Measurements from ENCODE around the gene ETDC. TPM values are rescaled to one million over a fixed set of nuclear protein-coding genes. Genes with fewer than 3 reads are reported as not detected.

The ETDC gene
- total RNA-seq, 2 donors from 2014 or later: not detected

- H3K9ac ChIP-seq (ENCODE audit: low read depth in 2 of 2, low read length in 2 of 2): no peak overlapping the region
- H3K27ac ChIP-seq: no peak overlapping the region
- no peaks in the 10 kb centered on the region for H3K36me3 ChIP-seq
- no peak for DNase-seq
- TF ChIP-seq CTCF (IDR thresholded peaks at IDR 0.05): no peak
- H3K27me3 ChIP-seq: no peaks in the 10 kb centered on the region
- H3K9me3 ChIP-seq: no peaks in the 10 kb centered on the region
- no peaks in the 10 kb centered on the region for H3K4me1 ChIP-seq
- intact Hi-C loops (cut with DNase I): no loop called here
- no peak overlapping the region for H3K4me3 ChIP-seq
These were observed 19.2 kb downstream of the ETDC start for GRCh38 chrX:135328421-135329005.

GRCh38 chrX:135330706-135331105 is 21.4 kb downstream of the ETDC start:
- Histone ChIP-seq H3K9me3 (no peaks in the 10 kb centered on the region), H3K36me3 (no peaks in the 10 kb centered on the region), H3K27ac (no peak overlapping the region), H3K4me3 (no peak overlapping the region), H3K9ac (ENCODE audit: low read depth in 2 of 2, low read length in 2 of 2) (no peak overlapping the region), H3K4me1 (no peaks in the 10 kb centered on the region), H3K27me3 (no peaks in the 10 kb centered on the region)
- intact Hi-C loops (cut with DNase I): no loop called here
- no peak for DNase-seq
- TF ChIP-seq CTCF (IDR thresholded peaks at IDR 0.05): no peak

GRCh38 chrX:135331525-135331924 is 22.2 kb downstream of the ETDC start:
- Histone ChIP-seq H3K36me3 (no peaks in the 10 kb centered on the region), H3K27me3 (no peaks in the 10 kb centered on the region), H3K9ac (ENCODE audit: low read depth in 2 of 2, low read length in 2 of 2) (no peak overlapping the region), H3K9me3 (no peaks in the 10 kb centered on the region), H3K4me1 (no peaks in the 10 kb centered on the region), H3K4me3 (no peak overlapping the region), H3K27ac (no peak overlapping the region)
- no peak for TF ChIP-seq CTCF (IDR thresholded peaks at IDR 0.05)
- no peak for DNase-seq
- intact Hi-C loops (cut with DNase I): no loop called here

GRCh38 chrX:135340831-135341230 is 31.6 kb downstream of the ETDC start:
- Histone ChIP-seq H3K9me3 (no peaks in the 10 kb centered on the region), H3K9ac (ENCODE audit: low read depth in 2 of 2, low read length in 2 of 2) (no peak overlapping the region), H3K27ac (no peak overlapping the region), H3K4me1 (peaks cover 3% of the 10 kb centered on the region), H3K27me3 (no peaks in the 10 kb centered on the region), H3K36me3 (no peaks in the 10 kb centered on the region), H3K4me3 (no peak overlapping the region)
- DNase-seq: no peak
- intact Hi-C loops (cut with DNase I): no loop called here
- TF ChIP-seq CTCF (IDR thresholded peaks at IDR 0.05): no peak

GRCh38 chrX:135345107-135345589 is 35.9 kb downstream of the ETDC start:
- Histone ChIP-seq H3K4me3 (peak overlapping the region; percentile 59), H3K27me3 (no peaks in the 10 kb centered on the region), H3K4me1 (peaks cover 3% of the 10 kb centered on the region), H3K36me3 (no peaks in the 10 kb centered on the region), H3K27ac (peak overlapping the region; percentile 90), H3K9ac (ENCODE audit: low read depth in 2 of 2, low read length in 2 of 2) (peak overlapping the region; percentile 48 to 56), H3K9me3 (no peaks in the 10 kb centered on the region)
- intact Hi-C loops (cut with DNase I): no loop called here
- peak; percentile 50 for DNase-seq
- no peak for TF ChIP-seq CTCF (IDR thresholded peaks at IDR 0.05)

Measured in colonic mucosa (tissue), 4 donors.